Fibroblast of gingiva (primary cell): ENCODE results near the gene AP4B1.
"Not testable (repeated sequence)": the region's sequence is repeated elsewhere in the genome, so short reads cannot be mapped to it uniquely, and the experiment has no call there.

Source experiments
- DNase-seq: peaks from one replicate; pipeline ENCODE4 v3.0.0-alpha.2; 2011; ENCODE audit warnings: low read depth

Gene AP4B1

GRCh38 chr1:113904674-113905434 lies at the start of gene AP4B1, which contains the start of gene DCLRE1B:
Gene AP4B1 (minus strand): TSS chr1:113904799. CDS start chr1:113904717, 82 bp downstream.
Gene DCLRE1B (plus strand): TSS chr1:113905326. CDS start chr1:113905587, 261 bp downstream.
- DNase-seq: peak; percentile 100

- DNase-seq: no peak
Observed at GRCh38 chr1:113951719-113952118, 47.1 kb upstream of the AP4B1 start.

GRCh38 chr1:113950908-113951307 lies 46.3 kb upstream of the AP4B1 start:
- no peak for DNase-seq

GRCh38 chr1:113949007-113949406 lies 44.4 kb upstream of the AP4B1 start:
- no peak for DNase-seq

GRCh38 chr1:113948151-113948550 lies 43.6 kb upstream of the AP4B1 start:
- not testable (repeated sequence) for DNase-seq

- DNase-seq: no peak
Observed at GRCh38 chr1:113947388-113948107, 42.9 kb upstream of the AP4B1 start.

- DNase-seq: no peak
Observed at GRCh38 chr1:113946678-113947387, 42.2 kb upstream of the AP4B1 start.

- no peak for DNase-seq
Observed at GRCh38 chr1:113946112-113946511, 41.5 kb upstream of the AP4B1 start.

GRCh38 chr1:113945329-113945728 lies 40.7 kb upstream of the AP4B1 start:
- no peak for DNase-seq

GRCh38 chr1:113943028-113943811 lies 38.6 kb upstream of the AP4B1 start:
- peak; percentile 79 for DNase-seq

GRCh38 chr1:113942527-113942926 lies 37.9 kb upstream of the AP4B1 start:
- DNase-seq: no peak

- DNase-seq: no peak
Observed at GRCh38 chr1:113941245-113941559, 36.6 kb upstream of the AP4B1 start.

GRCh38 chr1:113940365-113941244 lies 36.0 kb upstream of the AP4B1 start:
- no peak for DNase-seq

GRCh38 chr1:113938192-113938591 lies 33.6 kb upstream of the AP4B1 start:
- DNase-seq: no peak

GRCh38 chr1:113937146-113937545 lies 32.5 kb upstream of the AP4B1 start:
- DNase-seq: no peak

- DNase-seq: no peak
Observed at GRCh38 chr1:113935970-113936369, 31.4 kb upstream of the AP4B1 start.

- DNase-seq: no peak
Observed at GRCh38 chr1:113935176-113935575, 30.6 kb upstream of the AP4B1 start.

- no peak for DNase-seq
Observed at GRCh38 chr1:113934511-113935055, 30.0 kb upstream of the AP4B1 start.

- DNase-seq: no peak
Observed at GRCh38 chr1:113934006-113934405, 29.4 kb upstream of the AP4B1 start.

GRCh38 chr1:113931451-113931851 lies 26.9 kb upstream of the AP4B1 start:
- peak; percentile 62 for DNase-seq
